HG02970 (cell line): ENCODE measurements around the gene SHKBP1.
"Not testable (repeated sequence)": the region's sequence is repeated elsewhere in the genome, so short reads cannot be mapped to it uniquely, and the experiment has no call there.

ENCODE experiments used
- ATAC-seq: cut with Tn5 transposase; IDR thresholded peaks from one replicate; pipeline ENCODE4 v1.9.1; 2021; ENCODE audit warnings: mild to moderate bottlenecking, moderate library complexity, moderate number of reproducible peaks; ENCODE audit not compliant: unreplicated experiment, low FRiP score

The SHKBP1 gene

GRCh38 chr19:40582467-40582866 lies 5.8 kb downstream of the SHKBP1 start:
- no peak for ATAC-seq

- no peak for ATAC-seq
Measured at GRCh38 chr19:40583283-40583682, 6.6 kb downstream of the SHKBP1 start.

GRCh38 chr19:40584007-40584406 lies 7.3 kb downstream of the SHKBP1 start:
- no peak for ATAC-seq

DNA sequence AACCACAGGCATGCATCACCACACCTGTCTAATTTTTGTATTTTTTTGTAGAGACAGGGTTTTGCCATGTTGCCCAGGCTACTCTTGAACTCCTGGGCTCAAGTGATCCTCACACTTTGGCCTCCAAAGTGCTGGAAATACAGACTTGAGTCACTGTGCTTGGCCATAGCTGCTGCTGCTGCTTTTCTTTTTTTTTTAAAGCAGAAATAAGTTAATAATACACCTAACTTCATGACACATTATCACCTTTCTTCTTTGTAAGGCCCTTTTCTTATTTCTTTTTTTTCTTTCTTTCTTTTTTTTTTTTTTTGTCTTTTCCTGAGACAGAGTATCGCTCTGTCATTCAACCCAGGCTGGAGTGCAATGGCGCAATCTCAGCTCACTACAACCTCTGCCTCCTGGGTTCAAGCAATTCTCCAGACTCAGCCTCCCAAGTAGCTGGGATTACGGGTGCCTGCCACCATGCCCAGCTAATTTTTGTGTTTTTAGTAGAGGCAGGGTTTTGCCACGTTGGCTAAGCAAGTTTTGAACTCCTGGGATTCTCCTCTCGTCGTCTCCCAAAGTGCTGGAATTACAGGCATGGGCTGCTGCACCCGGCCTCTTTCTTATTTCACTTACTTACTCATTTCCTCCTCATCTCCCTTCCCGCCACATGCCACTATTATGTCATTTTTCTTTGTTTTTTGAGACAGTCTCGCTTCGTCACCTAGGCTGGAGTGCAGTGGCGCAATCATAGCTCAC lies 8.7 kb downstream of the SHKBP1 start:
- ATAC-seq = no peak

DNA sequence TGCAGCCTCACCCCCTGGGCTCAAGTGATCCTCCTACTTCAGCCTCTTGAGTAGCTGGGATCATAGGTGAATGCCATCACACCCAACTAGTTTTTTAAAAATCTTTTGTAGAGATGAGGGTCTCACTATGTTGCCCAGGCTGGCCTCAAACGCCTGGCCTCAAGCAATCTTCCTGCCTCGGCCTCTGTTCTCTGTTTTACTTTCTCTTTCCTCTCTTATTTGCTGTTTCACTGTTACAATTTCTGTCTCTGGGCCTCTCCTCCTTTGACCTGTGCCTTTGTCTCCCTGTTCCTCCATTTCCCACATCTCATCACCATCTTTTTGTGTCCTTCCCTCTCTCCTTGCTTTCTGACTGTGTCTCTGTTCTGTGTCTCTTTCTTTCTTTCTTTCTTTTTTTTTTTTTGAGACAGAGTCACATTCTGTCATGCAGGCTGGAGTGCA lies 9.3 kb downstream of the SHKBP1 start:
- no peak for ATAC-seq

GRCh38 chr19:40586611-40587010 lies 9.9 kb downstream of the SHKBP1 start:
- ATAC-seq = no peak

GRCh38 chr19:40588110-40588854 lies 11.6 kb downstream of the SHKBP1 start:
- ATAC-seq = no peak

- ATAC-seq = no peak
Measured at GRCh38 chr19:40588926-40589569, 12.4 kb downstream of the SHKBP1 start.

DNA sequence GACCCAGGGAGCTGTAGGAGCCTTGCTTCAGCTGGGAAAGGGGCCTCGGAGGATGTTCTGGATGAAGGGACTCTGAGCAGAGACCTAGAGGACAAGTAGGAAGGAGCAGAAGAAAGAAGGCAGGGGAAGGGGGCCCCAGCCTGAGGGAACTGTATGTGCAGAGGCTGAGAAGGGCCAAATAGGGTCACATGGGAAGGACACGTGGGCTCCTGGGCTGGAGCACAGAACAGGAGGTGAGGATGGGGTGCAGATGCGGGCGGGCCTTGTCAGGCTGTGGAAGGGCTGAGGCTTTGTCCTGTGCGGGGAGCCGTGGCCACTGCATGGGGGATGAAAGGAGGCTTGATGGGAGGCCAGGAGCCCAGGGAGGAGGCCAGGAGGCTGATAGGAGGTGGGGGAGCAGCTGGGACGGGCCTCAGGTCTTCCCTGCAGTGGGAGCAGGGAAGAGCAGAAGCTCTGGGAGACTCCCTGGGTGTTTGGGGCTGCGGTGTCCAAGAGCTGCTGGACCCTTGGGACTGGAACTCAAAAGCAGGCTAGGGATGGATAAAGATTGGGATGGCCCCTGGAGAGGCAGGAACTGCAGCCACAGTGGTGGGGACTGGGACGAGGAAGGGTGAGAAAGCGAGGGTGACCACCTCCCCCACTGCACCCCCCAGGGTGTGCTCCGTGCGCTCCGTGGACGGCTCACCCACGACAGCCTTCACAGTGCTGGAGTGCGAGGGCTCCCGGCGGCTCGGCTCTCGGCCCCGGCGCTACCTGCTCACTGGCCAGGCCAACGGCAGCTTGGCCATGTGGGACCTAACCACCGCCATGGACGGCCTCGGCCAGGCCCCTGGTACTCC lies 13.1 kb downstream of the SHKBP1 start:
- no peak for ATAC-seq

GRCh38 chr19:40590464-40591265 lies 14.0 kb downstream of the SHKBP1 start:
- no peak for ATAC-seq

DNA sequence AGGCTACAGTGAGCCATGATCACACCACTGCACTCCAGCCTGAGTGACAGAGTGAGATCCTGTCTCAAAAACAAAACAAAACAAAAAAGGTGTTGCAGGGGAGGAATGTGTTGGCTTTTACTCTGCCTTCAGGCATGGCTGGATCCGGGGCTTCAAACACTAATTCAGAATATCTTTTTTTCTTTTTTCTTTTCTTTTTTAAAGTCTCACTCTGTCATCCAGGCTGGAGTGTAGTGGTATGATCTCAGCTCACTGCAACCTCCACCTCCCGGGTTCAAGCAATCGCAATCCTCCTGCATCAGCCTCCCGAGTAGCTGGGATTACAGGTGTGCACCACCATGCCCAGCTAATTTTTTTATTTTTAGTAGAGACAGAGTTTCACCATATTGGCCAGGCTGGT lies 15.1 kb downstream of the SHKBP1 start:
- ATAC-seq = not testable (repeated sequence)

DNA sequence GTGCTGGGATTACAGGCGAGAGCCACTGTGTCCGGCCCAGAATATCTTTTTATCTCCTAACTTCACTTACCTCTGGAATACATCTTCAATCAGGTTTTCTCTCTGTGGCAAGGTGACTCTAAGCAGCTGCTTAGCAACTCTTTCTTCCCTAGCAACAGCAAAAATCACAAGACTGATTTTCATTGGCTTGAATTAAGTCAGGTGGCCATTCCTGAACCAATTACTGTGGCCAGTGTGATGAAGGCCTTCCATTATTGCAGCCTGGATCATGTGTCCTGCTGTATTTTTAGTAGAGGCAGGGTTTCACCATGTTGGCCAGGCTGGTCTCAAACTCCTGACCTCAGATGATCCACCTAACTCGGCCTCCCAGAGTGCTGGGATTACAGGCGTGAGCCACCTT lies 15.5 kb downstream of the SHKBP1 start:
- no peak for ATAC-seq

- ATAC-seq = no peak
Measured at GRCh38 chr19:40594255-40594654, 17.6 kb downstream of the SHKBP1 start.

DNA sequence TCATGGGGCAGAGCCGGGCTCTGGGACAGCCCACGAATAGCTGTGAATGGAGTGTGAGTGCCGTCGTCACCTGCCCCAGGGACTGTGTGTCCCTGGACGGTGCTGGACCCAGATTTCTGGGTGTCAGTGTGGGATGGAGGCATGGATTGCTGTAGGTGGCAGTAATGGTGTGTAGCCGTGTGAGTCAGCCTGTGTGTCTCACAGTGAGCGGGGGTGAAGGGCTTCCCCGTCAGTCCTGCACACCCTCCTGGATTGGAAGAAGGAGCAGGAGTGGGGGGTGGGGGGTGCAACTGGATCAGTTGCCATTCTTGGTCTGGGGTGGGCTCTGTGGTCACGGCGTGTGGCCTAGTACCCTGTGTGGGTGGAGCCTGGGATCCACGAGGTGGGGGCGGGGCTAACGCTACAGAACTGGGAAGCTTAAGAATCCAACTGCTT lies 18.0 kb downstream of the SHKBP1 start:
- ATAC-seq = no peak

- no peak for ATAC-seq
Measured at GRCh38 chr19:40596608-40597328, 20.1 kb downstream of the SHKBP1 start.

- no peak for ATAC-seq
Measured at GRCh38 chr19:40597329-40597838, 20.7 kb downstream of the SHKBP1 start.

DNA sequence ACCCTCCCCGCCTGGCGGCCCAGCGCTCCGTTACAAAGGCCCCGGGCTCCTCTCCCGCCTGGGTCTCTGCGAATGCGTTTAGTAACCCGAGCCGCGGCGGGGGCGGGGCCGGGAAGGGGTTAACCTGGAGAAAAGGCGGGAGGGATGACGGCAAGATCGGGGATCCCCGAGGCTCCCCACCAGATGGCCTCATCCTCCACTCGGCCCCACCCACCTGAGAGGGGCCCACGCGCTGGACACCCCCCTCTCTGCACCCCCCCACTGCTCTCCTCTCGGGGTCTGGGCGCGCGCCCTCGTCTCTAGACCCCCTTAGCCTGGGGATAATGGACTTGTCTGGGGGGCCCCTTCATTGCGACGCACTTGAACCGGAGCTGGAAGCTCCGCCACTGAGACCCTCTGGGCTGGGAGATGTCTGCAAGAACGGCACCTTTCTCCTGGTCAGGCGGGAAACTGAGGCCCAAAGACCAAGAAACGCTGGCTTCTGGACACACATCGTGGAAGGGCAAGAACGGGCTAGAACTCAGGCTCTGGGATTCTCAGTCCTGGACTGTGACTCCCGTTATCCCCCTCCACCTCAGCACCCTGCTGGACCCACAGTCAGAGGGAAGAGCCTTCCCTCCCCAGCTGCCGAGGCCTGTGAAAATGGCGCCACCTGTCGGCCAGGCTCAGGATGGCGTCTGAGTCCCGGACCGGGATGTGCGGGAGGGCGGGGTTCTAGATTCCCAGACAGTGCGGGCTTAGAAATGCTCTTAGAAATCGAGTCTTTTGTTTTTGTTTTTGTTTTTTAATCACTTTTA lies 21.6 kb downstream of the SHKBP1 start:
- ATAC-seq = no peak

- no peak for ATAC-seq
Measured at GRCh38 chr19:40598918-40599307, 22.2 kb downstream of the SHKBP1 start.
